Activated CD8-positive, alpha-beta T cell treated with anti-CD3 and anti-CD28 coated beads, Interleukin-2, amount 10 ng/mL, durations not matched to agents 7 days and 5 days (primary cell): ENCODE measurements around the gene TRIM37. TPM values are rescaled to one million over a fixed set of nuclear protein-coding genes. Genes with fewer than 3 reads are reported as not detected.
"Not testable (repeated sequence)": the region's sequence is repeated elsewhere in the genome, so short reads cannot be mapped to it uniquely, and the experiment has no call there.

Experiments
- ATAC-seq: fragments of 150-1000 bp; cut with Tn5 transposase; one replicate; pipeline ENCODE4 v1.10.0; 2021; ENCODE audit warnings: moderate library complexity
- CTCF ChIA-PET: fragments of 350-600 bp; sonication (Branson Sonifier 250); formaldehyde crosslinking; loops from one replicate; lab custom pipeline; 2021; ENCODE audit warnings: antibody characterized with exemption; lab: Charles Lee
- POLR2A ChIA-PET: fragments of 350-600 bp; sonication (Branson Sonifier 250); formaldehyde crosslinking; loops from one replicate; lab custom pipeline; 2021; ENCODE audit warnings: antibody characterized with exemption; lab: Charles Lee
- DNase-seq: peaks from one replicate; pipeline ENCODE4 v3.0.0-alpha.2; 2020
- H3K27ac Mint-ChIP-seq: one replicate; pipeline ENCODE4 v1.8.0; 2021; ENCODE audit warnings: mild to moderate bottlenecking, mixed read lengths
- H3K27me3 Mint-ChIP-seq: one replicate; pipeline ENCODE4 v1.8.0; 2021; ENCODE audit warnings: low read depth, mixed read lengths
- H3K36me3 Mint-ChIP-seq: one replicate; pipeline ENCODE4 v1.8.0; 2021; ENCODE audit warnings: low read depth, mixed read lengths
- H3K4me1 Mint-ChIP-seq: one replicate; pipeline ENCODE4 v1.8.0; 2021; ENCODE audit warnings: low read depth, mixed read lengths
- H3K4me3 Mint-ChIP-seq: one replicate; pipeline ENCODE4 v1.8.0; 2021; ENCODE audit warnings: mild to moderate bottlenecking, mixed read lengths
- H3K9me3 Mint-ChIP-seq: one replicate; pipeline ENCODE4 v1.8.0; 2022; ENCODE audit warnings: mixed read lengths; ENCODE audit not compliant: insufficient read depth
- total RNA-seq, 2 experiments: library from RNA; stranded (reverse); gene quantifications; one replicate each; pipeline ENCODE4 v1.2.3, GENCODE V29; 2021

Gene TRIM37
- total RNA-seq, 2 experiments from 2014 or later = 25.4 to 28.8 TPM

GRCh38 chr17:59149051-59149450 lies 42.4 kb upstream of the TRIM37 start:
- Mint-ChIP-seq H3K4me1 (peaks cover 43% of the 10 kb centered on the region), H3K4me3 (no peak overlapping the region), H3K27me3 (no peaks in the 10 kb centered on the region), H3K27ac (no peak overlapping the region), H3K36me3 (peaks cover 56% of the 10 kb centered on the region), H3K9me3 (no peaks in the 10 kb centered on the region)
- DNase-seq (no peak), ATAC-seq (no peak)
- CTCF ChIA-PET = interaction anchor here (1.5 kb wide), 2 partner anchors 22 to 90 kb away, joined by 3 read pairs; no protein-coding TSS in a partner anchor
- POLR2A ChIA-PET = no interaction called here

DNA sequence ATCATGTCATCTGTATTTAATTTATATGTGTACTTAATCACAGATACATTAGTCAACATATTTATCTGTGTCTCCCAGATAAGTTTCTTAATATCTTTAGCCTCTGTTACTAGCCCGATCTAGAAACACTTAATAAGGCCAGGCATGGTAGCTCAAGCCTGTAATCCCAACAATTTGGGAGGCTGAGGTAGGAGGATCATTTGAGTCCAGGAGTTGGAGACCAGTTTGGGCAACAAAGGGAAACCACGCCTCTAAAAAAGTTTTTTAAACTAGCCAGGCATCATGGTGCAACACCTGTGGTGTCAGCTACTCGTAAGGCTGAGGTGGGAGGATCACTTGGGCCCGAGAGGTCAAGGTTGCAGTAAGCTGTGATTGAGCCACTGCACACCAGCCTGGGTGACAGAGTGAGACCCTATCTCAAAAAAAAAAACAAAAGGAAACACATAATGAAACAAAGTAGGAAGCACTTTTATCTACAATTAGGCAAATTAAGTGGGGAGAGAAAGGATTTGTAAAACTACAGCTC lies 39.0 kb upstream of the TRIM37 start:
- no peaks in the 10 kb centered on the region for H3K9me3 Mint-ChIP-seq
- peaks cover 40% of the 10 kb centered on the region for H3K36me3 Mint-ChIP-seq
- peaks cover 19% of the 10 kb centered on the region for H3K4me1 Mint-ChIP-seq
- ATAC-seq (no peak), DNase-seq (no peak)
- H3K4me3 Mint-ChIP-seq = no peak overlapping the region
- no peak overlapping the region for H3K27ac Mint-ChIP-seq
- ChIA-PET CTCF (interaction anchor here (0.7 to 1.4 kb wide), 3 partner anchors 9 to 116 kb away, joined by 3 read pairs; partner anchors contain the start of genes PRR11 and SKA2), POLR2A (interaction anchor here (2.2 kb wide), 1 partner anchor 9 kb away, joined by 8 read pairs; the partner anchor contains the start of gene SKA2)
- H3K27me3 Mint-ChIP-seq = no peaks in the 10 kb centered on the region

DNA sequence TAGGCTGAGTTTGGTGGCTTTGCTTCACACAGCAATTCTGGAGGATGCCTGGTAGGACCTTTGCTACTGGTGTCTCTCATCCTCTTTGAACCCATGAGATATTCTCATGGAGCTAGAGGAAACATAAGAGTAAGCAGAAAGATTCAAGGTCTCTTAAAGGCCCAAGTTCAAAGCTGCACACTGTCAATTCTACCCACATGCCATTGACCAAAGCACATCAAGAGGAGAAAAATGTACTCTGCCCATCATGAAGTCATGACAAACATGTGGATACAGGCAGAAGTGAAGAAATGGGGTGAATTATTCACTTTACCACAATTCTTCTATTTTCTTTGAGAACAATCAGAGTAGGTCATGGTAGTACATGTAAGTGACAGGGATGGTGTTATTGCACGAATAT lies 35.2 kb upstream of the TRIM37 start:
- peaks cover 29% of the 10 kb centered on the region for H3K36me3 Mint-ChIP-seq
- H3K27me3 Mint-ChIP-seq = no peaks in the 10 kb centered on the region
- DNase-seq (no peak), ATAC-seq (no peak)
- ChIA-PET POLR2A (no interaction called here), CTCF (no interaction called here)
- H3K4me3 Mint-ChIP-seq = no peak overlapping the region
- no peaks in the 10 kb centered on the region for H3K4me1 Mint-ChIP-seq
- H3K9me3 Mint-ChIP-seq = no peaks in the 10 kb centered on the region
- no peak overlapping the region for H3K27ac Mint-ChIP-seq

DNA sequence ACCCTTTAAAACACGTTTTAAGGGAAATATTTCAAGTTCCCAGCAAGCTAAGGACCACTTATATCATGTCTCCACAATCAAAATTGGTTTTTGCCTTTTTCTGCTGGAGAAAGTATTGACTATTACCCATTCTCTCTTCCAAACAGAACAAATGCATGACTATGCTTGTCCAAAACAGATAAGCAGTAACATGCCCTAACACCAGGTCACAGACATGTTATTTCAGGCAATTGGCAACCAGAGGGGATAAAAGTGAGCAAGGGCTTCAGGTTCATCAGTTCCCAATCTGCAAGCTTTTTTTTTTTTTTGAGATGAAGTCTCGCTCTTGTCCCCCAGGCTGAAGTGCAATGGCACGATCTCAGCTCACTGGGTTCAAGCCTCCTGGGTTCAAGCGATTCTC lies 33.3 kb upstream of the TRIM37 start:
- Mint-ChIP-seq H3K27me3 (no peaks in the 10 kb centered on the region), H3K4me1 (peaks cover 2% of the 10 kb centered on the region), H3K4me3 (no peak overlapping the region), H3K27ac (no peak overlapping the region), H3K36me3 (peaks cover 19% of the 10 kb centered on the region), H3K9me3 (no peaks in the 10 kb centered on the region)
- ATAC-seq = no peak
- POLR2A ChIA-PET = no interaction called here
- no peak for DNase-seq
- CTCF ChIA-PET = no interaction called here

GRCh38 chr17:59138339-59138738 lies 31.7 kb upstream of the TRIM37 start:
- ATAC-seq, H3K27ac Mint-ChIP-seq, H3K27me3 Mint-ChIP-seq, H3K9me3 Mint-ChIP-seq, H3K4me3 Mint-ChIP-seq, POLR2A ChIA-PET, H3K4me1 Mint-ChIP-seq, DNase-seq, CTCF ChIA-PET: not testable (repeated sequence)
- H3K36me3 Mint-ChIP-seq = peaks cover 12% of the 10 kb centered on the region

- no peak for ATAC-seq
- H3K27ac Mint-ChIP-seq = no peak overlapping the region
Measured at GRCh38 chr17:59131131-59131530, 24.5 kb upstream of the TRIM37 start.

DNA sequence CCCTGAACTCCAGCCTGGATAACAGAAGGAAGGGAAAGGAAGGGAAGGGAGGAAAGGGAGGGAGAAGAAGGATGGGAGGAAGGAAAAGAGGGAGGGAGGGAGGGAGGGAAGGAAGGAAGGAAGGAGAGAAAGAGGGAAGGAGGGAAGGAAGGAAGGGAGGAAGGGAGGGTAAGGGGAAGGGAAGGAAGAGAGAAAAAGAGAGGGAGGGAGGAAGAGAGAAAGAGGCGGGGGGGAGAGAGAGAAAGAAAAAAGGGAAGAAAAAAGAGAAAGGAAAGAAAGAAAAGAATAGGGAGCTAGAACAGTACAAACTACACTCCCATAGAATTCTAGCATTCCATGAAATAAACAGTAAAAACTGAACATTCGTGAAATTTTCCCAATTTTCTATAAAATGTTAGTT lies 23.1 kb upstream of the TRIM37 start:
- ChIA-PET CTCF (no interaction called here), POLR2A (no interaction called here)
- Mint-ChIP-seq H3K4me1 (peaks cover 2% of the 10 kb centered on the region), H3K36me3 (peaks cover 17% of the 10 kb centered on the region), H3K27ac (no peak overlapping the region), H3K4me3 (no peak overlapping the region), H3K9me3 (no peaks in the 10 kb centered on the region), H3K27me3 (no peaks in the 10 kb centered on the region)
- no peak for ATAC-seq
- DNase-seq = no peak

More at GRCh38 chr17:59131131-59131530, 24.5 kb upstream of the TRIM37 start:
- Mint-ChIP-seq H3K36me3 (peaks cover 20% of the 10 kb centered on the region), H3K4me3 (no peak overlapping the region), H3K9me3 (no peaks in the 10 kb centered on the region), H3K27me3 (no peaks in the 10 kb centered on the region), H3K4me1 (peaks cover 4% of the 10 kb centered on the region)
- ChIA-PET CTCF (interaction anchor here (1.0 kb wide), 1 partner anchor 19 kb away, joined by 3 read pairs; no protein-coding TSS in a partner anchor), POLR2A (no interaction called here)
- no peak for DNase-seq

GRCh38 chr17:59126809-59127417 lies 20.2 kb upstream of the TRIM37 start:
- H3K4me3 Mint-ChIP-seq = no peak overlapping the region
- DNase-seq = no peak
- no peak overlapping the region for H3K27ac Mint-ChIP-seq
- H3K36me3 Mint-ChIP-seq = peaks cover 28% of the 10 kb centered on the region
- H3K27me3 Mint-ChIP-seq = no peaks in the 10 kb centered on the region
- peaks cover 2% of the 10 kb centered on the region for H3K4me1 Mint-ChIP-seq
- CTCF ChIA-PET = no interaction called here
- no peaks in the 10 kb centered on the region for H3K9me3 Mint-ChIP-seq
- POLR2A ChIA-PET = no interaction called here
- ATAC-seq = no peak

GRCh38 chr17:59124665-59125064 lies 18.0 kb upstream of the TRIM37 start:
- POLR2A ChIA-PET = interaction anchor here (0.7 to 0.9 kb wide), 2 partner anchors 86 to 635 kb away, joined by 3 to 5 read pairs; partner anchors contain the start of gene SMG8
- CTCF ChIA-PET = interaction anchor here (1.0 kb wide), 1 partner anchor 18 kb away, joined by 3 read pairs; the partner anchor contains the start of gene TRIM37
- H3K9me3 Mint-ChIP-seq = no peaks in the 10 kb centered on the region
- H3K27me3 Mint-ChIP-seq = no peaks in the 10 kb centered on the region
- ATAC-seq (no peak), DNase-seq (no peak)
- peaks cover 38% of the 10 kb centered on the region for H3K36me3 Mint-ChIP-seq
- peaks cover 1% of the 10 kb centered on the region for H3K4me1 Mint-ChIP-seq
- H3K27ac Mint-ChIP-seq = peak overlapping the region; percentile 54
- no peak overlapping the region for H3K4me3 Mint-ChIP-seq

DNA sequence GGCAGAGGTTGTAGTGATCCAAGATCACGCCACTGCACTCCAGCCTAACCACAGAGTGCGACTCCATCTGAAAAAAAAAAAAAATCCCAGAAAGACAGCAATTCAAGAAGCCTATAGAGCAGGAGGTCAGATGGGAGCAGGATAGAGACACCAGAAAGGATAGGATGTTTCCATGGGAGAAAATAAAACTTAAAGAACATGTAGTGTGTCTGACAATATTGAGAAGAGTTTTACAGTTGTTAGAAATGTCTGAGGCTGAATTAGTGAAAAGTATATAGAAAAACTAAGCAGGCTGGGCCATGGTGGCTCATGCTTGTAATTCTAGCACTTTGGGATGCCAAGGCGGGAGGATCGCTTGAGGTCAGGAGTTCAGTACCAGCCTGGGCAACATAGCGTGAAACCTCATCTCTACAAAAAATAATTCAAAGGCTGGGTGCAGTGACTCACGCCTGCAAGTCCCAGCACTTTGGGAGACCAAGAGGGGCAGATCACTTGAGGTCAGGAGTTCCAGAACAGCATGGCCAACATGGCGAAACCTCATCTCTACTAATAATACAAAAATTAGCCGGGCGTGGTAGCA lies 15.3 kb upstream of the TRIM37 start:
- no peaks in the 10 kb centered on the region for H3K27me3 Mint-ChIP-seq

DNA sequence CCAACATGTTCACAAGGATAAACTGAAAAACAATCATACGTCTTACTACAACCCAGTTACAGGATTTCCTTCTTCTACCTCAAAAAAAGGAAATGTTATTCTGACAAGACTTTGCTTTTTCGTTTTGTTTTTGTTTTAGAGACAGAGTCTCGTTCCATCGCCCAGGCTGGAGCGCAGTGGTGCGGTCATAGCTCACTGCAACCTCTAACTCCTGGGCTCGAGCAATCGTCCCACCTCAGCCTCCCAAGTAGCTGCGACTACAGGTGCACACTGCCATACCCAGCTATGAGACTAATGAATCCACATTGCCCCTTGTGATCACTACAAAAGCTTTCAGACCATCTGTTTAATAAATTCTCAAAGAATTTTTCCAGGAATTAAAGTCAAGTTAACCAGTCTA lies 8.8 kb upstream of the TRIM37 start:
- CTCF ChIA-PET = interaction anchor here (1.3 kb wide), 1 partner anchor 11 kb away, joined by 5 read pairs; no protein-coding TSS in a partner anchor
- H3K4me3 Mint-ChIP-seq = no peak overlapping the region
- DNase-seq = no peak
- H3K36me3 Mint-ChIP-seq = peaks cover 39% of the 10 kb centered on the region
- no peak overlapping the region for H3K27ac Mint-ChIP-seq
- no peaks in the 10 kb centered on the region for H3K9me3 Mint-ChIP-seq
- peaks cover 7% of the 10 kb centered on the region for H3K4me1 Mint-ChIP-seq
- POLR2A ChIA-PET = no interaction called here
- ATAC-seq = no peak
- H3K27me3 Mint-ChIP-seq = no peaks in the 10 kb centered on the region

More for the DNA sequence above, 15.3 kb upstream of the TRIM37 start:
- Mint-ChIP-seq H3K9me3 (no peaks in the 10 kb centered on the region), H3K36me3 (peaks cover 41% of the 10 kb centered on the region), H3K4me1 (peaks cover 1% of the 10 kb centered on the region), H3K27ac (no peak overlapping the region), H3K4me3 (no peak overlapping the region)
- ChIA-PET CTCF (no interaction called here), POLR2A (no interaction called here)
- no peak for ATAC-seq
- no peak for DNase-seq

DNA sequence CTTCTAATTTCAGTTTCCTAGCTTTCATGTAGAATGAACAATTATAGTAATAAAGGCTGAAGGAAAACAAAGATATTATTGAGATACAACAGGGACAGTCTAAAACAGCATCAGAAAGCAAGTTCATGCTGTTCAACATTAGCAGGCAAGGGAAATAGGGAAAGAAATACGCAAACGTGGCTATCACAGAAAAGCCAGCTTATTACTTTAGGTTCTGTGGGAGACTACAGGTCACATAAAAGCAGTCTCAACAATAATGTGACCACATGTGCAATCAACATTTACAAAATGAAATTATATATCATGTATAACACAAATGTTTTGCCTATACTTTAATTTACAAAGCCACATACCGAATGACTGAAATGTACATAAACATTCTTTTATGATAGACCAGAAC lies 4.9 kb upstream of the TRIM37 start:
- ATAC-seq (no peak), DNase-seq (no peak)
- POLR2A ChIA-PET = no interaction called here
- Mint-ChIP-seq H3K27me3 (no peaks in the 10 kb centered on the region), H3K4me3 (no peak overlapping the region), H3K4me1 (peaks cover 34% of the 10 kb centered on the region), H3K27ac (no peak overlapping the region), H3K9me3 (no peaks in the 10 kb centered on the region), H3K36me3 (peaks cover 43% of the 10 kb centered on the region)
- CTCF ChIA-PET = no interaction called here
